ENCODE results near the gene G2E3. TPM values are rescaled to one million over a fixed set of nuclear protein-coding genes. Genes with fewer than 3 reads are reported as not detected.
"Not testable (repeated sequence)": the region's sequence is repeated elsewhere in the genome, so short reads cannot be mapped to it uniquely, and the experiment has no call there.

G2E3 gene
- total RNA-seq, 1 donor from 2014 or later = 39.3 TPM

- Mint-ChIP-seq H3K27me3 (ENCODE audit: low read depth) (no peaks in the 10 kb centered on the region), H3K36me3 (peaks cover 21% of the 10 kb centered on the region), H3K4me1 (no peaks in the 10 kb centered on the region), H3K4me3 (no peak overlapping the region), H3K9me3 (no peaks in the 10 kb centered on the region), H3K27ac (no peak overlapping the region)
- DNase-seq (ENCODE audit: low spot score in 2 of 2, unreplicated experiment in 2 of 2) = no peak
- TF ChIP-seq, protein P1, sequence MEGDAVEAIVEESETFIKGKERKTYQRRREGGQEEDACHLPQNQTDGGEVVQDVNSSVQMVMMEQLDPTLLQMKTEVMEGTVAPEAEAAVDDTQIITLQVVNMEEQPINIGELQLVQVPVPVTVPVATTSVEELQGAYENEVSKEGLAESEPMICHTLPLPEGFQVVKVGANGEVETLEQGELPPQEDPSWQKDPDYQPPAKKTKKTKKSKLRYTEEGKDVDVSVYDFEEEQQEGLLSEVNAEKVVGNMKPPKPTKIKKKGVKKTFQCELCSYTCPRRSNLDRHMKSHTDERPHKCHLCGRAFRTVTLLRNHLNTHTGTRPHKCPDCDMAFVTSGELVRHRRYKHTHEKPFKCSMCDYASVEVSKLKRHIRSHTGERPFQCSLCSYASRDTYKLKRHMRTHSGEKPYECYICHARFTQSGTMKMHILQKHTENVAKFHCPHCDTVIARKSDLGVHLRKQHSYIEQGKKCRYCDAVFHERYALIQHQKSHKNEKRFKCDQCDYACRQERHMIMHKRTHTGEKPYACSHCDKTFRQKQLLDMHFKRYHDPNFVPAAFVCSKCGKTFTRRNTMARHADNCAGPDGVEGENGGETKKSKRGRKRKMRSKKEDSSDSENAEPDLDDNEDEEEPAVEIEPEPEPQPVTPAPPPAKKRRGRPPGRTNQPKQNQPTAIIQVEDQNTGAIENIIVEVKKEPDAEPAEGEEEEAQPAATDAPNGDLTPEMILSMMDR (IDR thresholded peaks at IDR 0.05; ENCODE audit: unreplicated experiment) = no peak
Observed at GRCh38 chr14:30596935-30597334, 38.0 kb downstream of the G2E3 start.

GRCh38 chr14:30597504-30597903 lies 38.5 kb downstream of the G2E3 start:
- H3K36me3 Mint-ChIP-seq = peaks cover 21% of the 10 kb centered on the region
- H3K9me3 Mint-ChIP-seq = no peaks in the 10 kb centered on the region
- no peak overlapping the region for H3K27ac Mint-ChIP-seq
- no peaks in the 10 kb centered on the region for H3K4me1 Mint-ChIP-seq
- no peak overlapping the region for H3K4me3 Mint-ChIP-seq
- TF ChIP-seq, protein P1 (IDR thresholded peaks at IDR 0.05; ENCODE audit: unreplicated experiment) = no peak
- no peaks in the 10 kb centered on the region for H3K27me3 Mint-ChIP-seq (ENCODE audit: low read depth)
- no peak for DNase-seq (ENCODE audit: low spot score in 2 of 2, unreplicated experiment in 2 of 2)

GRCh38 chr14:30600922-30601918 lies 42.3 kb downstream of the G2E3 start:
- TF ChIP-seq, protein P1 (IDR thresholded peaks at IDR 0.05; ENCODE audit: unreplicated experiment) = no peak
- no peaks in the 10 kb centered on the region for H3K9me3 Mint-ChIP-seq
- DNase-seq (ENCODE audit: low spot score in 2 of 2, unreplicated experiment in 2 of 2) = no peak
- no peak overlapping the region for H3K4me3 Mint-ChIP-seq
- H3K27me3 Mint-ChIP-seq (ENCODE audit: low read depth) = no peaks in the 10 kb centered on the region
- no peak overlapping the region for H3K27ac Mint-ChIP-seq
- no peaks in the 10 kb centered on the region for H3K4me1 Mint-ChIP-seq
- peaks cover 25% of the 10 kb centered on the region for H3K36me3 Mint-ChIP-seq

GRCh38 chr14:30603402-30603801 lies 44.4 kb downstream of the G2E3 start:
- Mint-ChIP-seq H3K4me1 (peaks cover 2% of the 10 kb centered on the region), H3K27ac (no peak overlapping the region), H3K36me3 (peaks cover 26% of the 10 kb centered on the region), H3K4me3 (no peak overlapping the region), H3K27me3 (ENCODE audit: low read depth) (no peaks in the 10 kb centered on the region), H3K9me3 (no peaks in the 10 kb centered on the region)
- TF ChIP-seq, protein P1 (IDR thresholded peaks at IDR 0.05; ENCODE audit: unreplicated experiment) = no peak
- DNase-seq (ENCODE audit: low spot score in 2 of 2, unreplicated experiment in 2 of 2) = no peak

GRCh38 chr14:30604696-30605095 lies 45.7 kb downstream of the G2E3 start:
- not testable (repeated sequence) for H3K27ac Mint-ChIP-seq; DNase-seq (ENCODE audit: low spot score in 2 of 2, unreplicated experiment in 2 of 2)
- peaks cover 21% of the 10 kb centered on the region for H3K36me3 Mint-ChIP-seq

GRCh38 chr14:30607156-30607780 lies 48.3 kb downstream of the G2E3 start:
- H3K27me3 Mint-ChIP-seq (ENCODE audit: low read depth) = no peaks in the 10 kb centered on the region
- no peak overlapping the region for H3K27ac Mint-ChIP-seq
- H3K4me3 Mint-ChIP-seq = no peak overlapping the region
- peaks cover 20% of the 10 kb centered on the region for H3K4me1 Mint-ChIP-seq
- no peaks in the 10 kb centered on the region for H3K9me3 Mint-ChIP-seq
- H3K36me3 Mint-ChIP-seq = peaks cover 11% of the 10 kb centered on the region
- TF ChIP-seq, protein P1 (IDR thresholded peaks at IDR 0.05; ENCODE audit: unreplicated experiment) = no peak
- DNase-seq (ENCODE audit: low spot score in 2 of 2, unreplicated experiment in 2 of 2) = no peak

More at GRCh38 chr14:30604696-30605095, 45.7 kb downstream of the G2E3 start:
- not testable (repeated sequence) for H3K4me3 Mint-ChIP-seq; H3K27me3 Mint-ChIP-seq (ENCODE audit: low read depth); H3K9me3 Mint-ChIP-seq
- peaks cover 12% of the 10 kb centered on the region for H3K4me1 Mint-ChIP-seq

Data from mesothelial cell of epicardium (in vitro differentiated cells).